HG03066 (cell line): ENCODE data around the gene PSTPIP2.

Source experiments
- ATAC-seq: cut with Tn5 transposase; IDR thresholded peaks from one replicate; pipeline ENCODE4 v1.9.1; 2021; ENCODE audit warnings: low read depth; ENCODE audit not compliant: unreplicated experiment

The PSTPIP2 gene

GRCh38 chr18:46040033-46040746, 31.9 kb downstream of the PSTPIP2 start:
- no peak for ATAC-seq

GRCh38 chr18:46037512-46038305, 34.4 kb downstream of the PSTPIP2 start:
- ATAC-seq: no peak

GRCh38 chr18:46035696-46036680, 36.1 kb downstream of the PSTPIP2 start:
- no peak for ATAC-seq

GRCh38 chr18:46034230-46034629, 37.8 kb downstream of the PSTPIP2 start:
- ATAC-seq: no peak

GRCh38 chr18:46031741-46032140, 40.3 kb downstream of the PSTPIP2 start:
- ATAC-seq: no peak

- no peak for ATAC-seq
Measured at GRCh38 chr18:46028536-46028891, 43.5 kb downstream of the PSTPIP2 start.

- ATAC-seq: no peak
Measured at GRCh38 chr18:46019936-46020335, 52.1 kb downstream of the PSTPIP2 start.

GRCh38 chr18:46013484-46014189, 58.4 kb downstream of the PSTPIP2 start:
- ATAC-seq: no peak

GRCh38 chr18:46010676-46011075, 61.4 kb downstream of the PSTPIP2 start:
- ATAC-seq: no peak

GRCh38 chr18:46010050-46010449, 62.0 kb downstream of the PSTPIP2 start:
- no peak for ATAC-seq

GRCh38 chr18:46009125-46009840, 62.8 kb downstream of the PSTPIP2 start:
- no peak for ATAC-seq

- ATAC-seq: no peak
Measured at GRCh38 chr18:46008531-46008930, 63.5 kb downstream of the PSTPIP2 start.

- ATAC-seq: no peak
Measured at GRCh38 chr18:46007165-46007564, 64.9 kb downstream of the PSTPIP2 start.

- ATAC-seq: no peak
Measured at GRCh38 chr18:46002934-46003333, 69.1 kb downstream of the PSTPIP2 start.

GRCh38 chr18:46001892-46002291, 70.2 kb downstream of the PSTPIP2 start:
- ATAC-seq: no peak

- no peak for ATAC-seq
Measured at GRCh38 chr18:46001074-46001473, 71.0 kb downstream of the PSTPIP2 start.

- no peak for ATAC-seq
Measured at GRCh38 chr18:45999536-45999935, 72.5 kb downstream of the PSTPIP2 start.

- ATAC-seq: no peak
Measured at GRCh38 chr18:45998244-45998643, 73.8 kb downstream of the PSTPIP2 start.

GRCh38 chr18:45997700-45998151, 74.3 kb downstream of the PSTPIP2 start:
- ATAC-seq: no peak

- no peak for ATAC-seq
Measured at GRCh38 chr18:45995461-45995860, 76.6 kb downstream of the PSTPIP2 start.
